ENCODE measurements around the gene KRT6A.

KRT6A gene

GRCh38 chr12:52437508-52437907 lies 55.5 kb downstream of the KRT6A start:
- no peak for DNase-seq (ENCODE audit: low read depth)
- no peak overlapping the region for H3K4me3 ChIP-seq (ENCODE audit: low read depth, low read length)
- TF ChIP-seq CTCF (IDR thresholded peaks at IDR 0.05; ENCODE audit: low read depth, low read length, missing control alignments), result no peak
- in situ Hi-C loops (cut with HindIII; ENCODE audit: low sequenced_read_pairs), result no loop called here
